ENCODE results near the gene INPP5K. TPM values are rescaled to one million over a fixed set of nuclear protein-coding genes. Genes with fewer than 3 reads are reported as not detected.
A peak's percentile ranks its signal among the peaks of the same experiment; 100 is the strongest.

Gene INPP5K
- total RNA-seq, 1 donor from 2014 or later = 42.4 TPM

DNA sequence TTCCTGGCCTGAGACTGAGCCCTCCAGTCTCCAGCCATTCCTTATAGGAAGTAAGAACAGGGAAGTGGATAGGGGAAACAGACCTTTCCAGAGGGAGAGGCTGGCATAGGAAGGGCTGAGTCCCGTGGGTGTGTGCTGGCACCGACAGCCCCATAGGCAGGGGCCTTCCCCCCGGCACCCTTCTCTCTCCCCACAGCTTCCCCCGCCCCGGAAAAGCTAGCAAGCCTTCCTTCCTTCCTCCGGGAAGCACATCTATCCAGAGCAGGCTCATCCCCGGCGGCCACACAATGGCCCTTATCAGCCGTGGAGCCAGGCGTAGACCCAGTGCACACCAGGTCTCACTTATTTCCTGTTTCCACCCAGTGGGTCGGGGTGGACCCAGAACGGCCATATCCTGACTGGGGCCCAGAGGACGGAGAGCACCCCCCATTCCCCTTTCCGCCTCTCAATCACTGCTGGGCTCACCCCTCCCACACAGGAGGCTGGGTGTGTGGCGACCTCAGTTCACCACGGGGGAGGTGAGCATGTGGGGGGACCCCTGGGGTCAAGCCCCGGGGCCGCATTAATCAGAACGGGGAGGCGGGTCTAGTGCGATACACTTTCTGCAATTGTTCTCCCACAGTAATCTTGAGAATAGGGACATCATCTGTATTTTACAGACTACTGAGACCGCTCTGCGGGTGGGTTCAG, 23.0 kb downstream of the INPP5K start:
- DNase-seq = no peak
- TF ChIP-seq, protein P1, sequence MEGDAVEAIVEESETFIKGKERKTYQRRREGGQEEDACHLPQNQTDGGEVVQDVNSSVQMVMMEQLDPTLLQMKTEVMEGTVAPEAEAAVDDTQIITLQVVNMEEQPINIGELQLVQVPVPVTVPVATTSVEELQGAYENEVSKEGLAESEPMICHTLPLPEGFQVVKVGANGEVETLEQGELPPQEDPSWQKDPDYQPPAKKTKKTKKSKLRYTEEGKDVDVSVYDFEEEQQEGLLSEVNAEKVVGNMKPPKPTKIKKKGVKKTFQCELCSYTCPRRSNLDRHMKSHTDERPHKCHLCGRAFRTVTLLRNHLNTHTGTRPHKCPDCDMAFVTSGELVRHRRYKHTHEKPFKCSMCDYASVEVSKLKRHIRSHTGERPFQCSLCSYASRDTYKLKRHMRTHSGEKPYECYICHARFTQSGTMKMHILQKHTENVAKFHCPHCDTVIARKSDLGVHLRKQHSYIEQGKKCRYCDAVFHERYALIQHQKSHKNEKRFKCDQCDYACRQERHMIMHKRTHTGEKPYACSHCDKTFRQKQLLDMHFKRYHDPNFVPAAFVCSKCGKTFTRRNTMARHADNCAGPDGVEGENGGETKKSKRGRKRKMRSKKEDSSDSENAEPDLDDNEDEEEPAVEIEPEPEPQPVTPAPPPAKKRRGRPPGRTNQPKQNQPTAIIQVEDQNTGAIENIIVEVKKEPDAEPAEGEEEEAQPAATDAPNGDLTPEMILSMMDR (IDR thresholded peaks at IDR 0.05; ENCODE audit: partially characterized antibody, unreplicated experiment) = no peak
- peaks cover 2% of the 10 kb centered on the region for H3K9me3 Mint-ChIP-seq (ENCODE audit: unreplicated experiment)
- no peaks in the 10 kb centered on the region for H3K36me3 Mint-ChIP-seq (ENCODE audit: unreplicated experiment)
- H3K27me3 Mint-ChIP-seq (ENCODE audit: unreplicated experiment) = peaks cover 8% of the 10 kb centered on the region
- H3K27ac Mint-ChIP-seq (ENCODE audit: unreplicated experiment) = no peak overlapping the region
- no peak overlapping the region for H3K4me3 Mint-ChIP-seq (ENCODE audit: unreplicated experiment)
- H3K4me1 Mint-ChIP-seq (ENCODE audit: low read depth, unreplicated experiment) = peaks cover 13% of the 10 kb centered on the region

DNA sequence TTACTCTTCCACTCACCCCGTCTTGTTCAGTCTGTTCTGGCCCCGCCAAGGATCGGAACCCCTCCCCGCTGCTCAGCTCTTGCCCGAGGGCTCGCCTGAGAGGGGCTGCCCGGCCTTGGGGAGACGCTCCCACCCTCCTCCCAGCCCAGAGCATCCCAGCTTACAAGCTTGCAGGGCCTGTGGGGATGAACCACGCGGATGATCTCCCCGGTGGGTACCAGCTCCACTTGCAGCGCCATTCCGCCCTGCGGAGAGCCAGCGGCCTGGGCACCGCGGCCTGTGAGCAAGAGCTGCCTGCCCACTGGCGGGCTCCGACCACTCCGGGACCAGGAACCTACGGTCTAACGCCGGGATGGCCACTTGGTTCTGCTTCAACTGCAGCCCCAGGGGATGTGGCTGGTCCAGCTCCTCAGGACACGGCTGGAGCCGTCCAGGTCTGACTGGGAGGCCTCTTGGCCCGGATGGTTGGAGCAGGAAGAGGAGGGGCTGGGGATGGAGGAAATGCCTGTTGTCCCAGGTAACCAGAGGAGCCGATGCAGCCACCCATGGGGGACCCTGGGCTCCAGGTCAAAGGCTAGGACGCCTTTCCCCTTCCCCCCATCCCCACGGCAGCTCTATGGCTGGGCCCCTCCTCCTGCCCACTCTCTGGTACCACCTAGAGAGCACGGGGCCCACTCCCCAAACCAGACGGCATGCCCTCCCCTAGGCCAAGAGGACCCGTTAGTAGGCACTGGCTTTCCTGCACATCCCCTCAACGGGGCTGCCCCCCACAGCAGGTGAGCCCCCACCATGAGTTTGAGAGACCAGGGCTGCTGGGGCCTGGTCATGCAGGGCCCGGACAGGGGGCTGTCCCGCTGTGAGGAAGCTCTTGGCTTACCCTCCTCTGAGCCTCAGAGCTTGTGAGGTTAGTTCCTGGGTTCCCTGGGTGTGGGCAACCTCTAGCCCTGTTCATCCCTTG, 23.9 kb downstream of the INPP5K start, which contains the start of gene MYO1C:
TSS of gene MYO1C (minus strand) at position 438 of the 958 bp plus-strand sequence. CDS start at position 239, 199 bp downstream.
- DNase-seq = no peak
- TF ChIP-seq, protein P1 (IDR thresholded peaks at IDR 0.05; ENCODE audit: partially characterized antibody, unreplicated experiment) = no peak
- H3K4me1 Mint-ChIP-seq (ENCODE audit: low read depth, unreplicated experiment) = peaks cover 10% of the 10 kb centered on the region
- peaks cover 10% of the 10 kb centered on the region for H3K27me3 Mint-ChIP-seq (ENCODE audit: unreplicated experiment)
- H3K4me3 Mint-ChIP-seq (ENCODE audit: unreplicated experiment) = peak within 1 kb of the TSS; percentile 81
- H3K27ac Mint-ChIP-seq (ENCODE audit: unreplicated experiment) = no peak within 1 kb of the TSS
- H3K9me3 Mint-ChIP-seq (ENCODE audit: unreplicated experiment) = peaks cover 2% of the 10 kb centered on the region
- H3K36me3 Mint-ChIP-seq (ENCODE audit: unreplicated experiment) = no peaks in the 10 kb centered on the region

DNA sequence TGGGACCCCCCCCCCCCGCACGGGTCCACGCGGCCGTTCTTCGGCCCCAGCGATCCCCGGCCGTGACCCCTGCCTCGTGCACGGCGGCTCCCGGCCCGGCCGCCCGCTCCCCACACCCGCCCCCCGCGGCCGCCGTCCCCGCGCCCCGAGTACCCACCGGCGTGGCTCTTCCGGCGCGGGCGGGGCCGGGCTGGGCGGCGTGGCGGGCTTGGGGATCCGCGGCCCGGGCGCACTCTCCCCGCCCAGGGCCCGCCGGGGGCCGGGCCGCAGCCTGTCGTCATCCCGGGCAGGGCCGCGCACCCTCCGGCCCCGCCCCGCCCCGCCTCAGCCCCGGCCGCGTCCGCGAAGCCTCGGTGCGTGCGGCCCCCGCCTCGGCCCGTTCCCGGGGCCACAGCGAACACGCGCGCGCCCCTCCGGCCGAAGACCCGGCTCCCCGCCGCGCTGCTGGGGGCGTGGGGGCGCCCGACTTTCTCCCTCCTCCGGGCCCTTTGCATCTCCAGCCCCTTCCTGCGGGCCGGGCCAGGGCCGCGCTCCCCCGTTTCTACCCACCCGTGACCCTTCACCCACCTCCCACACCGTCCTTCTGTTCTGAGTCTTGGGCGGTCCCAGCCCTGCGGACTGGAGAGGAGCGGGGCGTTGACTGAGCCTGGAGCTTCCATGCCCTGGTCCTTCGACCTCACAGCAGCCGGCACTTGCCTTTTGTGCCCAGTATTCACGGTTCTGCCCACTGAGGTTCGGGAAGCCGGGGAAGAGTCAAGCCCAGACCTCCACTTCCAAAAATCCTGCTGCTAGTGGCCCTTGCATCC, 24.8 kb downstream of the INPP5K start:
- Mint-ChIP-seq H3K27me3 (ENCODE audit: unreplicated experiment) (peaks cover 10% of the 10 kb centered on the region), H3K4me1 (ENCODE audit: low read depth, unreplicated experiment) (peaks cover 9% of the 10 kb centered on the region), H3K36me3 (ENCODE audit: unreplicated experiment) (no peaks in the 10 kb centered on the region), H3K9me3 (ENCODE audit: unreplicated experiment) (peaks cover 2% of the 10 kb centered on the region), H3K4me3 (ENCODE audit: unreplicated experiment) (peak overlapping the region; percentile 81), H3K27ac (ENCODE audit: unreplicated experiment) (no peak overlapping the region)
- TF ChIP-seq, protein P1 (IDR thresholded peaks at IDR 0.05; ENCODE audit: partially characterized antibody, unreplicated experiment) = no peak
- DNase-seq = peak; percentile 64

DNA sequence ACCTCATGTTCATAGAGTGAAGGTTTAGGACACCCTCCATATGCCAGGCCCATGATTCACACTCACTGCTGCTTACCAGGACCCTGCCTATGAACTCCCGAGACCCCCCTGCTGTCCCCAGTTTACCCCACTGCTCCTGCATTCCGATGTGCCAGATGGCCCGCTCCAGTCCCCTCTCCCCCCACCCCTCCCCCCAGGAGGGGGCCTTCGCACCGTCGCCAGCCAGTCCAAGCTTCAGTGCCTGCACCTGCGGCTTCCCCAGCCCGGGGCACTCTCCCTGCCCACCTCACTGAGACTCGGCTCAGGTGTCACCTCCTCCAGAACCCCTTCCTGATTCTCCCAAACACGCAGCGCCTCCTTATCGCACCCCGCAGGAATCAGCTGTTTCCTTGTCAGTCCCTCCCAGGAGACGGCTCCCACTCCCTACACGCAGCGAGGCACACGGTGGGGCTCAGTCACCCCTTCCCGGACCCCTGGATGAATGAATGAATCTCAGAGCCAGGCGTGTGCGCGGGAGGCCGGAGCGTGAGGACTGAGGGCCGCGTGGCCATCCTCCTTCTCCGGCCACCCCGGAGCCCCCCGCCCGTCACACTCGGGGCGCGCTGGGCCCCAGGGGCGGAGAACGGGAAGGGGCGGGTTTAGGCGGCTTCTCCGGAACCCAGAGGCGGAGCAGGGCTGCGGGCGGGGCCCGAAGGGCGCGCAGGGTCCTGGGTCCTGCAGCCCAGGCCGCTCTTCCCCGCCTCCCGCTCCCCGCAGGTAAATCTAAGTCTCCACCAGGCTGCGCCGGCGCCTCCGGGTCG, 25.6 kb downstream of the INPP5K start:
- H3K36me3 Mint-ChIP-seq (ENCODE audit: unreplicated experiment) = no peaks in the 10 kb centered on the region
- peaks cover 2% of the 10 kb centered on the region for H3K9me3 Mint-ChIP-seq (ENCODE audit: unreplicated experiment)
- TF ChIP-seq, protein P1 (IDR thresholded peaks at IDR 0.05; ENCODE audit: partially characterized antibody, unreplicated experiment) = no peak
- peak; percentile 60 for DNase-seq
- H3K27ac Mint-ChIP-seq (ENCODE audit: unreplicated experiment) = peak overlapping the region; percentile 90
- H3K4me3 Mint-ChIP-seq (ENCODE audit: unreplicated experiment) = peak overlapping the region; percentile 86
- H3K4me1 Mint-ChIP-seq (ENCODE audit: low read depth, unreplicated experiment) = peaks cover 9% of the 10 kb centered on the region
- peaks cover 10% of the 10 kb centered on the region for H3K27me3 Mint-ChIP-seq (ENCODE audit: unreplicated experiment)

Measured in glutamatergic neuron (in vitro differentiated cells).